Measurements from ENCODE around the gene PHF12. TPM values are rescaled to one million over a fixed set of nuclear protein-coding genes. Genes with fewer than 3 reads are reported as not detected.
A peak's percentile ranks its signal among the peaks of the same experiment; 100 is the strongest.

The PHF12 gene
- total RNA-seq, 1 donor from 2014 or later: 58.4 TPM

- intact Hi-C loops (cut with micrococcal nuclease): no loop called here
- no peaks in the 10 kb centered on the region for H3K9me3 Mint-ChIP-seq
- DNase-seq (ENCODE audit: low spot score): no peak
- no peaks in the 10 kb centered on the region for H3K36me3 Mint-ChIP-seq (ENCODE audit: low read depth)
- no peak overlapping the region for H3K27ac Mint-ChIP-seq
- peaks cover 2% of the 10 kb centered on the region for H3K27me3 Mint-ChIP-seq (ENCODE audit: insufficient read depth)
- peaks cover 18% of the 10 kb centered on the region for H3K4me1 Mint-ChIP-seq (ENCODE audit: low read depth)
- no peak overlapping the region for H3K4me3 Mint-ChIP-seq
Measured at GRCh38 chr17:28985950-28986713, 34.8 kb upstream of the PHF12 start.

GRCh38 chr17:28983286-28984230, 32.2 kb upstream of the PHF12 start:
- H3K4me3 Mint-ChIP-seq: no peak overlapping the region
- H3K27ac Mint-ChIP-seq: peak overlapping the region; percentile 13
- peaks cover 18% of the 10 kb centered on the region for H3K4me1 Mint-ChIP-seq (ENCODE audit: low read depth)
- no peak for DNase-seq (ENCODE audit: low spot score)
- no peaks in the 10 kb centered on the region for H3K9me3 Mint-ChIP-seq
- no peaks in the 10 kb centered on the region for H3K36me3 Mint-ChIP-seq (ENCODE audit: low read depth)
- intact Hi-C loops (cut with micrococcal nuclease): no loop called here
- H3K27me3 Mint-ChIP-seq (ENCODE audit: insufficient read depth): peaks cover 2% of the 10 kb centered on the region

GRCh38 chr17:28982131-28982793, 30.9 kb upstream of the PHF12 start:
- intact Hi-C loops (cut with micrococcal nuclease): no loop called here
- peak overlapping the region; percentile 13 for H3K27ac Mint-ChIP-seq
- H3K9me3 Mint-ChIP-seq: no peaks in the 10 kb centered on the region
- peak; percentile 13 for DNase-seq (ENCODE audit: low spot score)
- H3K36me3 Mint-ChIP-seq (ENCODE audit: low read depth): no peaks in the 10 kb centered on the region
- H3K4me3 Mint-ChIP-seq: no peak overlapping the region
- peaks cover 18% of the 10 kb centered on the region for H3K4me1 Mint-ChIP-seq (ENCODE audit: low read depth)
- H3K27me3 Mint-ChIP-seq (ENCODE audit: insufficient read depth): peaks cover 2% of the 10 kb centered on the region

- H3K36me3 Mint-ChIP-seq (ENCODE audit: low read depth): no peaks in the 10 kb centered on the region
- H3K27me3 Mint-ChIP-seq (ENCODE audit: insufficient read depth): peaks cover 2% of the 10 kb centered on the region
- DNase-seq (ENCODE audit: low spot score): no peak
- no peak overlapping the region for H3K4me3 Mint-ChIP-seq
- no peak overlapping the region for H3K27ac Mint-ChIP-seq
- no peaks in the 10 kb centered on the region for H3K9me3 Mint-ChIP-seq
- intact Hi-C loops (cut with micrococcal nuclease): no loop called here
- peaks cover 15% of the 10 kb centered on the region for H3K4me1 Mint-ChIP-seq (ENCODE audit: low read depth)
Measured at GRCh38 chr17:28978356-28978964, 27.1 kb upstream of the PHF12 start.

- Mint-ChIP-seq H3K36me3 (ENCODE audit: low read depth) (no peaks in the 10 kb centered on the region), H3K27me3 (ENCODE audit: insufficient read depth) (peaks cover 2% of the 10 kb centered on the region), H3K27ac (no peak overlapping the region), H3K4me1 (ENCODE audit: low read depth) (peaks cover 9% of the 10 kb centered on the region), H3K4me3 (no peak overlapping the region), H3K9me3 (no peaks in the 10 kb centered on the region)
- intact Hi-C loops (cut with micrococcal nuclease): no loop called here
- no peak for DNase-seq (ENCODE audit: low spot score)
Measured at GRCh38 chr17:28977659-28978355, 26.5 kb upstream of the PHF12 start.

GRCh38 chr17:28975646-28976045, 24.3 kb upstream of the PHF12 start:
- H3K27me3 Mint-ChIP-seq (ENCODE audit: insufficient read depth): peaks cover 7% of the 10 kb centered on the region
- H3K36me3 Mint-ChIP-seq (ENCODE audit: low read depth): no peaks in the 10 kb centered on the region
- no peak overlapping the region for H3K27ac Mint-ChIP-seq
- no peak overlapping the region for H3K4me3 Mint-ChIP-seq
- intact Hi-C loops (cut with micrococcal nuclease): no loop called here
- no peaks in the 10 kb centered on the region for H3K4me1 Mint-ChIP-seq (ENCODE audit: low read depth)
- DNase-seq (ENCODE audit: low spot score): no peak
- H3K9me3 Mint-ChIP-seq: no peaks in the 10 kb centered on the region

- DNase-seq (ENCODE audit: low spot score): no peak
- no peak overlapping the region for H3K27ac Mint-ChIP-seq
- H3K36me3 Mint-ChIP-seq (ENCODE audit: low read depth): no peaks in the 10 kb centered on the region
- H3K4me3 Mint-ChIP-seq: no peak overlapping the region
- H3K9me3 Mint-ChIP-seq: no peaks in the 10 kb centered on the region
- peaks cover 11% of the 10 kb centered on the region for H3K27me3 Mint-ChIP-seq (ENCODE audit: insufficient read depth)
- intact Hi-C loops (cut with micrococcal nuclease): no loop called here
- H3K4me1 Mint-ChIP-seq (ENCODE audit: low read depth): no peaks in the 10 kb centered on the region
Measured at GRCh38 chr17:28975031-28975430, 23.7 kb upstream of the PHF12 start.

- intact Hi-C loops (cut with micrococcal nuclease): no loop called here
- Mint-ChIP-seq H3K36me3 (ENCODE audit: low read depth) (no peaks in the 10 kb centered on the region), H3K27ac (no peak overlapping the region), H3K4me3 (no peak overlapping the region), H3K9me3 (no peaks in the 10 kb centered on the region), H3K4me1 (ENCODE audit: low read depth) (no peaks in the 10 kb centered on the region), H3K27me3 (ENCODE audit: insufficient read depth) (peaks cover 10% of the 10 kb centered on the region)
- no peak for DNase-seq (ENCODE audit: low spot score)
Measured at GRCh38 chr17:28974451-28974850, 23.1 kb upstream of the PHF12 start.

GRCh38 chr17:28973425-28973824, 22.1 kb upstream of the PHF12 start:
- intact Hi-C loops (cut with micrococcal nuclease): no loop called here
- DNase-seq (ENCODE audit: low spot score): no peak
- peaks cover 10% of the 10 kb centered on the region for H3K27me3 Mint-ChIP-seq (ENCODE audit: insufficient read depth)
- no peaks in the 10 kb centered on the region for H3K36me3 Mint-ChIP-seq (ENCODE audit: low read depth)
- H3K4me1 Mint-ChIP-seq (ENCODE audit: low read depth): no peaks in the 10 kb centered on the region
- H3K27ac Mint-ChIP-seq: no peak overlapping the region
- H3K4me3 Mint-ChIP-seq: no peak overlapping the region
- H3K9me3 Mint-ChIP-seq: no peaks in the 10 kb centered on the region

- Mint-ChIP-seq H3K27me3 (ENCODE audit: insufficient read depth) (peaks cover 10% of the 10 kb centered on the region), H3K9me3 (no peaks in the 10 kb centered on the region), H3K4me3 (no peak overlapping the region), H3K4me1 (ENCODE audit: low read depth) (no peaks in the 10 kb centered on the region), H3K27ac (no peak overlapping the region), H3K36me3 (ENCODE audit: low read depth) (no peaks in the 10 kb centered on the region)
- intact Hi-C loops (cut with micrococcal nuclease): no loop called here
- no peak for DNase-seq (ENCODE audit: low spot score)
Measured at GRCh38 chr17:28972437-28972836, 21.1 kb upstream of the PHF12 start.

- H3K4me3 Mint-ChIP-seq: no peak overlapping the region
- no peak for DNase-seq (ENCODE audit: low spot score)
- peaks cover 10% of the 10 kb centered on the region for H3K27me3 Mint-ChIP-seq (ENCODE audit: insufficient read depth)
- H3K9me3 Mint-ChIP-seq: no peaks in the 10 kb centered on the region
- no peaks in the 10 kb centered on the region for H3K36me3 Mint-ChIP-seq (ENCODE audit: low read depth)
- no peak overlapping the region for H3K27ac Mint-ChIP-seq
- intact Hi-C loops (cut with micrococcal nuclease): no loop called here
- H3K4me1 Mint-ChIP-seq (ENCODE audit: low read depth): no peaks in the 10 kb centered on the region
Measured at GRCh38 chr17:28970879-28971278, 19.6 kb upstream of the PHF12 start.

- Mint-ChIP-seq H3K9me3 (no peaks in the 10 kb centered on the region), H3K36me3 (ENCODE audit: low read depth) (no peaks in the 10 kb centered on the region), H3K4me3 (no peak overlapping the region), H3K4me1 (ENCODE audit: low read depth) (no peaks in the 10 kb centered on the region), H3K27me3 (ENCODE audit: insufficient read depth) (peaks cover 10% of the 10 kb centered on the region), H3K27ac (no peak overlapping the region)
- DNase-seq (ENCODE audit: low spot score): no peak
- intact Hi-C loops (cut with micrococcal nuclease): no loop called here
Measured at GRCh38 chr17:28969706-28970393, 18.5 kb upstream of the PHF12 start.
